ENCODE results near the gene MED28. TPM values are rescaled to one million over a fixed set of nuclear protein-coding genes. Genes with fewer than 3 reads are reported as not detected.

MED28 gene
- total and polyA plus RNA-seq, 10 of the 15 experiments (the other 5 are each of a cell fraction or from before 2014, with no cell fraction given) = 19.9 to 77.4 (median 52.0) TPM

DNA sequence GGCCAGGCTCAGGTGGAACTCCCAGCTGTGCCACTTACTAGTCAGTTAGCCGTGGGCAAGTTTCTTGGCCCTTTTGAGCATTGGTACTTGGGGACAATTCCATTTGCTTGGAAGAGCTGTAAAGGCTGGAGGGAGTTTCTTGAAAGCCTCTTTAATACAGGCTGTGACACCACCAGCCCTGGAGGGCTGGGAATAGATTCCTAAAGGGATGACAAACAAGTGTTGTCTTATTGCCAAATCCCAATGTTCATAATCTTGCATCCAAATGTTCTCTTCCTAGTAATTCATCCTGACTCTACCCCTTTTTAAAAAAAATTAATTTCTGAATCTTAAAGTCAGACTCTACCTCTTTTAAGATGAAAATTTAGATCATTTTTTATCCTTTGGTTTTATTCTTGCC is 14.6 kb upstream of the MED28 start (continued):
- TF ChIP-seq MYC (IDR thresholded peaks at IDR 0.05; ENCODE audit: insufficient read depth, insufficient read length, insufficient replicate concordance, low read length, severe bottlenecking) (no peak), ZNF217 (IDR thresholded peaks at IDR 0.05) (no peak), PML (IDR thresholded peaks at IDR 0.05; ENCODE audit: low read length) (no peak)

DNA sequence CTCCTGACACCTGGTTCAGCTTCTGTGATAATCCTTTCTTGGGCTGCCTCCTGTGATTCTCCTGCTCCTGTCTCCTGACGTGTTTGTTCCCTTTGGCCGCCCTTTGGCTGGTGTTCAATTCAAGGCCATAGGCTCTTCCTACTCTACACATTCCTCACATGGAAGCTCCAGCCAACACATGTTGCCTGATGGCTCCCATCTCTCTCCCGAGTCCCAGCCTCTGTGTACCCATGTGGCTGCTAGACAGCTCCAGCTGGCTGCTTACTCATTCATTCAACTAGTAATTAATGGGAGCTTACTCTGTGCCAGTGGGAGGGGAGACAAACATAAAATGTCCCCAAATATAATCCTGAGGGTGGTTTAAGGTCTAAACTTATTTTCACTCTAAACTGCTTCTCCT is 9.2 kb upstream of the MED28 start:
- FAIRE-seq (no peak), ATAC-seq (no peak), DNase-seq (ENCODE audit: low read depth, low spot score) (no peak)
- Histone ChIP-seq H3K4me1 (ENCODE audit: control insufficient read depth, insufficient read depth, low read length) (no peaks in the 10 kb centered on the region), H3K9ac (ENCODE audit: control insufficient read depth, insufficient read depth, low read length) (no peak overlapping the region), H3K27ac (ENCODE audit: control insufficient read depth, insufficient read depth) (no peak overlapping the region), H4K20me1 (ENCODE audit: control insufficient read depth, insufficient read depth) (no peaks in the 10 kb centered on the region), H3K79me2 (ENCODE audit: control insufficient read depth, insufficient read depth, low read length) (no peaks in the 10 kb centered on the region), H3K27me3 (replicated peaks in 1 of 2; ENCODE audit: control insufficient read depth in 2 of 2, insufficient read depth in 2 of 2, low read length in 1 of 2) (no peaks in the 10 kb centered on the region), H3K4me3 (no peak overlapping the region), H3K9me3 (replicated peaks; ENCODE audit: control insufficient read depth, insufficient read depth, low read length) (no peaks in the 10 kb centered on the region), H3K4me2 (ENCODE audit: control insufficient read depth, insufficient read depth) (no peak overlapping the region), H2AFZ (ENCODE audit: control insufficient read depth, low read depth, low read length) (no peak overlapping the region), H3K36me3 (ENCODE audit: control insufficient read depth in 2 of 2, insufficient read depth in 2 of 2, low read length in 1 of 2) (peaks cover 11 to 33% of the 10 kb centered on the region in 2 experiments)
- ChIA-PET POLR2A (interaction anchor here (1.0 to 1.3 kb wide), 2 partner anchors 9 to 14 kb away, joined by 3 read pairs; partner anchors contain the start of gene MED28), SMC1A (ENCODE audit: uncharacterized antibody, unreplicated experiment) (interaction anchor here (0.5 kb wide), 1 partner anchor 735 kb away, joined by 5 read pairs; no protein-coding TSS in a partner anchor), RAD21 (ENCODE audit: unreplicated experiment) (no interaction called here), CTCF (no interaction called here)
- in situ Hi-C loops (cut with MboI) (no loop called here), intact Hi-C loops (cut with micrococcal nuclease; ENCODE audit: unreplicated experiment) (no loop called here)
- TF ChIP-seq MYC (IDR thresholded peaks at IDR 0.05; ENCODE audit: insufficient read depth, insufficient read length, insufficient replicate concordance, low read length, severe bottlenecking) (no peak), ZNF217 (IDR thresholded peaks at IDR 0.05) (no peak), MYB (IDR thresholded peaks at IDR 0.05; ENCODE audit: borderline replicate concordance, low read depth, low read length) (no peak), IKZF1 (conservative IDR thresholded peaks at IDR 0.05) (no peak), RBBP5 (conservative IDR thresholded peaks at IDR 0.05) (no peak), IKZF2 (IDR thresholded peaks at IDR 0.05) (no peak), ZNF687 (IDR thresholded peaks at IDR 0.05) (no peak), SRF (IDR thresholded peaks at IDR 0.05; ENCODE audit: low read depth in 2 of 2, low read length in 2 of 2) (no peak), ZNF207 (IDR thresholded peaks at IDR 0.05; ENCODE audit: borderline replicate concordance) (no peak)
- BruUV-seq (replicated peaks) = no TSS peak
- WGBS (ENCODE audit: insufficient coverage, insufficient replicate concordance, low lambda C conversion rate, missing lambda C conversion rate) = 94% methylated on average over 3 of the region's 3 CpGs

All from GM12878 (cell line).